Measurements from ENCODE around the gene SAMD4B.

Gene SAMD4B

DNA sequence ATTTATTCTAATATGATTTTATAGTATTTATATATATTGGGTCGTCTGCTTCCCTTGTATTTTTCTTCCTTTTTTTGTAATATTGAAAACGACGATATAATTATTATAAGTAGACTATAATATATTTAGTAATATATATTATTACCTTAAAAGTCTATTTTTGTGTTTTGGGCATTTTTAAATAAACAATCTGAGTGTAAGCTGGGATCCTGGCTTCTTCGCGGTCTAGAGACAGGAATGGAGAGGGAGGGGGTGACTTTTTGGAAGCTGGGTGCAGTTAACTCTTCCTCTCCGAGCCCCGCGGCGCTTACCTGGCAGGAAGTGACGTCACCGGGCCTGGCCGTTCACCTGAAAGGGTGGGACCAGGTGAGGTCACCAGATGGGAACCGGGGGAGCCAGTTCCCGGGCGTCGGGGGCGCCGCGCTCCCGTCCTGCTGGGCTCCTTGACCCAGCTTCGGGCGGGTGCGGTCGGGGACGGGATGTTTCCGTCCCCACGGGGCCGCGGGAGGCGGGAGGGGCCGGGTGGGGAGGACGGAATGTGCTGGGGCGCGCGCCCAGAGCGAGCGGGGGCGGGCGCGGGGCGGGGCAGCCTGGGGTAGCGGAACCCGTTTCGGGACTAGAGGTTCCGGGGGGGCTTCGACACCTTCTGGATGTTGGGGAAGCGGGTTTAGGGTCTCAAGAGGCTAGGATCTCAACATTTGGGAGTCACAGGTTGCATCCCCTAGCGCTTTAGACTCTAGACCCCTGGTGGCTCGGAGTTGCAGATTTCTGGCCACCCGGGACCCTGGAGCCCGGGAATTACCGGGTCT is 67.2 kb downstream of the SAMD4B start:
- DNase-seq (ENCODE audit: low spot score) = no peak

DNA sequence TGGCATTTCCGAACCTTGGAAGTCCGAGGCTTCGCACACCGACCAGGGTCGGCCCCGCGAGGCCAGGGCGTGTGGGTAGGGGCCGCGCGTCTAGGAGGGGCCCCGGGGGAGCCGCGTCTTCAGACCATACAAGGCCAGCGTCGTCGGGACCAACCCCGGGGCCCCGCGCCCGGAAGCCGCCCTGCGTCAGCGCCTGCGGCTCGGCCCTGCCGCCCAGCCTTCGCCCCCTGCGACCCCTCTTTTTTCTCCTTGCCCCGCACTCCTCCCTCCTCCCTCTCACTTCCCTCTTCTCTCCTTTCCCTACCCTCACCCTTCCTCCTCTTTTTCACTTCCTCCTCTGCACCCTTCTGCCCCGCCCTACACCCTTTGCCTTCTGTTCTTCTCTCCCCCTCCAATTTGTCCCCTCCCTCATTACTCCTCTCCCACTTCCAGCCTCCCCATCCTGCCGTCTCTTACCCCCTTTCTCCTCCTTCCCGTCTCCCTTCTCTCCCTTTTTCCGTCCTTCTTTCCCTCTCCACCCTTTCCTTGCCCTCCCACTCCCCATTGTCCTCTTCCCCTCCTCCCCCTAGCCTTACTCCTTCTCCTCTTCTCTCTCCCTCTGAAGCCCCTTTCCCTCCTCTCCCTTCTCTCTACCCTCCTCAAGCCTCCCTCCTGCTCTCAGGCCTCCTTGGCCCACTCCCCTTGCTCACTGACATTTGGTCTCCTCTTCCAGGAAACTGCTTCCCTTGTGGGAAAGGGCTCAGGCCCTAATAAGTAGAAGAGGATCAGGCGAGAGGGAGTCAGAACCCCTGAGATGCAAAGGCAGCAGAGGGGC is 68.0 kb downstream of the SAMD4B start:
- DNase-seq (ENCODE audit: low spot score) = no peak

DNA sequence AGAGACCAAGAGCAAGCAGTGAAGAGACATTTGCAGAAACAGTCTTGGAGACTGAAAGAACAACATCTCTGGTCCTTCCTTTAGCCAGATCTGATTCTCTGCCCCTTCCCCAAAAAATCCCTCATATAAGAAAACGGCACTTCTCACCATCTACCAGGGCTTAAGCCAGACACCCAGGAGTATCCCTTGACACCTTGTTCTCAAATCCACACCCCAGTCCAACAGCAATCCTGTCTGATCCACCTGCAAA is 68.5 kb downstream of the SAMD4B start:
- no peak for DNase-seq (ENCODE audit: low spot score)

GRCh38 chr19:39411081-39411831 is 69.0 kb downstream of the SAMD4B start:
- DNase-seq (ENCODE audit: low spot score) = no peak

DNA sequence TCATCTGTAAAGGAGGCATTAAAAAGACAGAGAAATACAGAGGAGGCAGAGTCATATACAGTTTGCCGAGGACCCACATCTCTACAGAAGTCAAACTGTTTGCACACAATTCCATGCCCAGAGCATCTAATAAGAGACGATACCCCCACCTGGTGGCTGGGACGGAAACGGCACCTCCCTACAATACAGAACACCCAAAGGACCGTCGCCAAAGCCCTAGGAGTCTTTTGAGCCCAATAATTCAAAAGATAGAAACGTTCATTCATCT is 69.5 kb downstream of the SAMD4B start:
- DNase-seq (ENCODE audit: low spot score) = peak; percentile 93

DNA sequence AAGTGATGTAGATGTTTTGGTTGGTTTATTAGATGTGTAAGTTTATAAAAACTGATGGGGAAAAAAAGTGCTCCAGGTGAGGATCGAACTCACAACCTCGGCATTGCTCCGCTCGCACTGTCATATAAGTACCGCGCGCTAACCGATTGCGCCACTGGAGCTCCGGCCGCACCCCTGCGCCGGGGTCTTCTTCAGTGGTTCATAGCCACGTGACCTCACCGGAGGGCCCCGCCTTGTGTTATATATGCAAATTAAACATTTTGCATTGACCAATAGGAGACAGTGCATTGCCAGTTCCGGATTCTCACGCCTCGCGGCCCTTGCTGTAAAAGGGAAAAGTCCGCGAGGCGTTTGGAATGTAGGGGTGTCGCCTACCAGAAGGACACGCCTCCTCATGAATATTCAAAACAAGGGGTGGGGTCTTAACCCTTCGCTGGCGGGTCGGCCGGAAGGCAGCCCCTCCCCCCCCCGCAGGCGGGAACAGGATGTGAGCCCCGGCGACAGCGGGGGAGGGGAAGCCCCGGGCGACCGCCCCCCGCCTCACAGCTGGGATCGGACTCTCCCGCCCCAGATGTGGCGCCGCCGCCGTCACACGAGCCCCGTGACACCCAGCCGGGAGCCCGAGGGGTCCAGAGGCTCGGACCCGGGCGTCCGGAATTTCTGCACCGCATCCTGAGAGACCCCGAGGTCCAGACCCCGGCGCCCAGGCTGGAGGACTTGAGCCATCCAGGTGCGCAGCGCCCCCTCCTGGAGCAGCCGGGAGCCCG is 70.1 kb downstream of the SAMD4B start, which contains the start of gene PLEKHG2:
Gene PLEKHG2 (plus strand): TSS at position 570 of the 767 bp plus-strand sequence. CDS start 1,418 bp downstream, outside the sequence.
- DNase-seq (ENCODE audit: low spot score) = peak; percentile 100

GRCh38 chr19:39412867-39413271 is 70.6 kb downstream of the SAMD4B start:
- DNase-seq (ENCODE audit: low spot score) = no peak

DNA sequence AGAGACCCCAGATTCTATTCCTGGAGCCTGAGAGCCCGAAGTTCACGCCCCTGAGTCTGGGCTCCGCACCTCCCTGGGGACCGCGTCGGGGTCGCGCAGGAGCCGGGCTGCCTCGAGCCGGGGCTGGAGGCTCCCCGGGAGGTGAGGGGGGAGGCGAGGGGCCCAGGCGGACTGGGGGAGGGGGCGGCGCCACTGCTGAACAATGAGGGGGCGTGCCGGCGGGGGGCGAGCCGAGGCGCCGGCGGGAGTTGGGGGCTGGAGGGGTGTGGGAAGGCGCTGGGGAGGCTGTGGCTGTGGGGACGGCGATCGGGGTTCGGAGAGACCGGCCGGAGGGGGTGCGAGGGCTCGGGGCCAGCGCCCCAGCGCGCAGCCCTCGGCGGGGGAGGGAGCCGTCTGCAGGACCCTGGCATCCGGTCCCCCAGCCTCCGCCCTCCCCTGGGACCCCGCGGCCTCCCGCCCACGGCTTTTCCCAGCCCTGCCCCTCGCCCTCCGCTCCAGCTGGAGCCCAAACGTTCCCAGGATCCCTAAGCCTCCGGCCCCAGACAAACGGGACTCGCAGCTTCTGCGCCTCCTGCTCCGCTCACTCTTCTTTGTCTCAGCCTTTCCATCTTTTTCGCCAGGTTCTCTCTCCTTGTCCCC is 71.2 kb downstream of the SAMD4B start:
- no peak for DNase-seq (ENCODE audit: low spot score)

- no peak for DNase-seq (ENCODE audit: low spot score)
Observed at GRCh38 chr19:39413911-39414608, 71.8 kb downstream of the SAMD4B start.

GRCh38 chr19:39415111-39416046 is 73.2 kb downstream of the SAMD4B start:
- DNase-seq (ENCODE audit: low spot score) = no peak

- DNase-seq (ENCODE audit: low spot score) = no peak
Observed at GRCh38 chr19:39416152-39417120, 74.2 kb downstream of the SAMD4B start.

- DNase-seq (ENCODE audit: low spot score) = no peak
Observed at GRCh38 chr19:39417463-39418181, 75.4 kb downstream of the SAMD4B start.

GRCh38 chr19:39419003-39419402 is 76.8 kb downstream of the SAMD4B start:
- no peak for DNase-seq (ENCODE audit: low spot score)

- DNase-seq (ENCODE audit: low spot score) = no peak
Observed at GRCh38 chr19:39420769-39421168, 78.5 kb downstream of the SAMD4B start.

DNA sequence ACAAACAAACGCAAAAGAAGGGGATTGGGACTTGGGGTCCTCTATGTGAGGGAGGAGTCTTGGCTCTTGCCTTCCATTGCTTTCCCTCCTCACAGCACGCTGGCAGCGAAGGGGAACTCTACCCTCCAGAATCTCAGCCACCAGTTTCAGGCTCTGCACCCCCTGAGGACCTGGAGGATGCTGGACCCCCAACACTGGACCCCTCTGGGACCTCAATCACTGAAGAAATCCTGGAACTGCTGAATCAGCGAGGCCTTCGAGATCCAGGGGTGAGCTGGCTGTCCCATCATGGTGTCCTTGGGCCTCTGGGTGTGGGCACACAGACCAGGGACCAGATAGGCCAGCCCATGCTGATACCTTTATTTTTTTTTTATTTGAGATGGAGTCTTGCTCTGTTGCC is 79.8 kb downstream of the SAMD4B start:
- DNase-seq (ENCODE audit: low spot score) = no peak

GRCh38 chr19:39423258-39424086 is 81.3 kb downstream of the SAMD4B start:
- no peak for DNase-seq (ENCODE audit: low spot score)

GRCh38 chr19:39424934-39425333 is 82.7 kb downstream of the SAMD4B start:
- no peak for DNase-seq (ENCODE audit: low spot score)

Measured in COLO829 (cell line).